GM12874 (cell line): ENCODE measurements around the gene OPCML.

ENCODE experiments used
- CTCF ChIP-seq: IDR thresholded peaks from 2 replicates; pipeline ENCODE4 v1.5.1; 2011; ENCODE audit warnings: low read depth, mild to moderate bottlenecking, control low read depth, low read length, moderate library complexity; ENCODE audit not compliant: insufficient read depth

Gene OPCML

GRCh38 chr11:133258751-133259150 lies 273.6 kb downstream of the OPCML start:
- no peak for TF ChIP-seq CTCF

DNA sequence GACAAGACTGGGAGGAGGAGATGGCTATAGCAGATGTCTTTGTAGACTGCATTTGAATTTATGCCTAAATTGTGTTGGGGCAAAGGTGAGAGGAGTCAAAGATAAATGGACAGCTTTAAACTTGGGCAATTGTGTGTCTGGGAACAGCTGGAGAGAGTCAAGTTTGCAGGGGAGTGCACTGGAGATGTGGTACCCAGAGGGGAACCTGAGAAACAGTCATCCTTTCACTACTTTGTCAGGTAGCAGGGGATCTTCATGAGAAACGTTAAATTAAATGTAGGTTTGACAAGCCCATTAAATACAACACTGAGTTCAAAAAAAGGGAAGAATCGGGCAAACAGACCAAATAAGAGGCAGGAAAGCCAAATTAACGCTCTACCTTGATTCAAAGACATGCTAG lies 277.7 kb downstream of the OPCML start:
- no peak for TF ChIP-seq CTCF

DNA sequence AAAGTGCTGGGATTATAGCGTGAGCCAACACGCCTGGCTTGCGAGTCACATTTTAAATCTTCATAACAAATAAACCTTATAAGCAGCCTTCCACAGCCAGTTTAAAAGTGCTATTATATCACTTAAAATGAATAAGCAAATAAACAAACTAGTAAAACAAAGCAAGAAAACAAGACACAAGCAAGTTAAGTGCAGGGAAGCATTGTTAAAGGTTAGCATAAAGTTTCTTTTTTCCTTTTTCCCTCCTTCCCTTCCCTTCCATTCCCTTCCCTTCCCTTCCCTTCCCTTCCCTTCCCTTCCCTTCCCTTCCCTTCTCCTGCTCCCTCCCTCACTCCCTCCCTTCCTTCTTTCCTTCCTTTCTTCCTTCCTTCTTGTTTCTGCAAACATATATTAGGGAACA lies 278.7 kb downstream of the OPCML start:
- no peak for TF ChIP-seq CTCF

DNA sequence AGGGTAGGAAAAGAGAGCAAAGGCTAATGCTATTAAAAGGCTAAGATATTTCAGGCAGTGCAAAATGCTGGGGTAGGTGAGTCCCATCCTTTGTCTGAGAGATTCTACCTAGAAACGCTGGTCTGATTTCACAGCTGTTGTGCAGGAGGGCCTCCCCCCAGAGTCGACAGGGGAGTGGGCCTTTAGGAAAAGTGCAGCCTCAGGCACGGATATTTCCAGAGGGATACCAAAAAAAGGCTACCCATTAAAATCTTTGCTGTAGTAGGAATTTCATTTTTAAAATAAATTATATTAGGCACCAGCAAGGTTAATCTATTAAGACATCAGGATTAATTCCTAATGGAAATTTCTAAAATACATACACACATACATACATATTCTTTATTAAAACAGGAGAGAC lies 280.5 kb downstream of the OPCML start:
- TF ChIP-seq CTCF = no peak

DNA sequence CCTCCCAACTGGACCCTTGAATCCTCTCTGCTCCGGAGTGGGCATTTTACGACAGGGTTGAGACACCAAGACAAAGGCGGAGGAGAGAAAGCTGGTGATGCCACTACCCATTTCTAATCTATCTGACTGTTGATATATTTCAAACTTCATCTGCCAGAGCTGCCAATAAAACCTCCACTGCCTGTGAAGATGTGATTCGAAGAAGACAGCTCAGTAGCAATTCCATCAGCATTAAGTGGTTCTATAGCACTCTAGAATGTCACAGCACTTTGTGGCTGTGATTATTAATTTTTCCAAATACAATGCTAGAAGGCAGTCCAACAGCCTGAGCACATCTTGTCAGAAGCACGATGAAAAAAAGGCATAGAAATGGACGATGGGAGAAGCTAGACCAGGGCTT lies 282.8 kb downstream of the OPCML start:
- no peak for TF ChIP-seq CTCF

DNA sequence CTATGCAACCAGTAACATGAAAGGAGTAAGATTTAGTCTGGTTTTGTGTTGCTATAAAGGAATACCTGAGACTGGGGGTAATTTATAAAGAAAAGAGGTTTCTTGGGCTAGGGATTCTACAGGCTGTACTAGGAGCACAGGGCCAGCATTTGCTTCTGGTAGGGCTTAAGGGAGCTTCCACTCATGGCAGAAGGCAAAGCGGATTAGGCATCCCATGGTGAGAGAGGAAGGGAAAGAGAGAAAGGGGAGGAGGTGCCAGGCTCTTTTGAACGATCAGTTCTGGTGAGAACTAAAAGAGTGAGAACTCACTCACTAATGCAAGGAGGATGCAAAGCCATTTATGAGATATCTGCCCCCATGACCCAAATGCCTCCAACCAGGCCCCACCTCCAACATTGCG lies 283.2 kb downstream of the OPCML start:
- TF ChIP-seq CTCF = no peak

DNA sequence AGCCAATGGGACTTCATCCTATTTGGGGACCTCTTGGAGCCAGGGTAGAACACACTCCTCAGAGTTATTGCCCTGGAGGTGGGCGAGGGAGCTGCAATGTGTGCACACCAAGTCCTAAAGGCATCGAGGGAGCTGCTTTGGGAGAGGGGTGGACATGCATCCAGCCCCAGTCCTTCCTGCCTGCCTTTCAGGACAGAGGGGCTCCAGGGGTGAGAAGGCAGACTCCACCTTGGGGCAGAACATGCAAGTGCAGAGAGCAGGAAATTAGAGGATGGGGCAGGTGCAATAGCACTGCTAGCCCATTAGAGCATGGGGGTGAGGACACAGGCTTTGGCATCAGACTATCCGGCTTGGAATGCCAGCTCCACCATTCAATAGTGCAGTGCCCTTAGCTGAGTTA lies 288.5 kb downstream of the OPCML start:
- TF ChIP-seq CTCF = no peak
